ENCODE data around the gene KCNIP2.
"Not testable (repeated sequence)": the region's sequence is repeated elsewhere in the genome, so short reads cannot be mapped to it uniquely, and the experiment has no call there.

Gene KCNIP2

DNA sequence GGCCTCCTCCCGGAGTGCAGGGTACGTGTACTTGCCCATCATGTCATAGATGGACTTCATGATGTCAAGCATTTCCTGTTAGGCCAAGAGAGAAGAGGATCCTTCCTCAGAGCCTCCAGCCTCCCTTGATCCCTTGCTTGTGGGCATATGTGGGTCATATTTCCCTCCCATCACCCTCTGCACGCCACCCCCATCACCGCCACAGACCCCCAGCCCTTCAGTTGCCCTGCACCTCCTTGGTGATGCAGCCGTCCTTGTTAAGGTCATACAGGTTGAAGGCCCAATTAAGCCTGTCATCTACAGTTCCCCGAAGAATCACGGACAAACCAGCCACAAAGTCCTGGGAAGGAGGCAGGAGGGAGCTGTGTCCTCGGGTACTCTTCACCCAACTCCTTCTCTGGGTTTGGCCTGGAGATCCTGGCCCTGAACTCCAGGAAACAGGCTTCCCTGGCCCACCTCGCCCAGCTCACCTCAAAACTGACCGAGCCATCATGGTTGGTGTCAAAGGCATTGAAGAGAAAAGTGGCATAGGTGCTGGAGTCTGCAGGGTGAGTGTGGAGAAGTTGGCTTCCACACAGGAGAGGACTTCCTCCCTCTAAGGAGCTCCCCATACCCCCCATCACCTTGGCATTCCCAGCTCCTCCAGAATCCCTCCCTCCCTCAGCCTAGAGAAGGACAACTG, 15.5 kb downstream of the KCNIP2 start:
- DNase-seq = no peak

DNA sequence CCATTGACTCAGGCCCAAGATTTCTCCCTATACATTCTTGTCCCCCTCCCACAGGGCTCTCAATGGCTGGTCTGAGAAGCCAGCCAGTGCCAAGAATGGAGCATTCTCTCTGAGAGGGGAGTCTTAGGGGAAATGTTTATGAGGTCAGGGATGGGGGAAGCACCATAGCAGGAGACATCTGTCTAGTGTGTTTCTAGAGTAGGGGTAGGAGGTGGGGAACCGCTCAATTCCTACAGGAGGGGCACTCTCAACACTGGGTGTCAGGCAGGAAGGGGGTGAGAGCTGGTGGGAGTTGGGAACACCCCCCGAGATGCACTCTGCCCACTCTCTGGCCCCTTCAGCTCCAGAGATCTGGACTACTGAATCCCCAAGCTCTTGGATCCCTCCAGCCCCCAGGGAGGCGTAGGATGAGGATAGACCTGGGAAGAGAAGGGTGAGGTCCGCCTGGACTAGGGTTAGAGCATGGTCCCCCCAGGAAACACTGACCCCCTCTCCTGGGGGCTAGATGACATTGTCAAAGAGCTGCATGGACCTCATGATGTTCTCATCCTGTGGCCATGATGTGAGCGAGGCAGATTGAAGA, 16.7 kb downstream of the KCNIP2 start:
- no peak for DNase-seq

DNA sequence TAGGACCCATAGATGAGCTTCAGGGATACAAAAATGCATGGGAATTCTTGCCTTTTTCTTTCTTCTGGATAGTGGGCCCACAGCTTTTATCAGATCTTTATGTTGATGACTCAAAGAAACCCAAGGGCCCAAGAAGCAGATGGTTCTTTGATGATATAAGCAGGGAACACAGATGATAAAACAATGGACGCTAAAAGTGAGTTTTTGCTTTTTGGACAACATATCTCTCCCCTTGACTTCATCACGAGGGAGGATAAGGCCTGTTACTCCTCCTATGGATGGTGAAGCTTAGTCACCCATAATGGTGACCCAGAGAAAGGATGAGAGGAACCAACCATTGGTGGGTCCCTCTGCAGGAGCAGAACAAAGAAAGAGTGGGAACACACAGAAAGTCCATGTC, 18.9 kb downstream of the KCNIP2 start:
- DNase-seq = no peak

DNA sequence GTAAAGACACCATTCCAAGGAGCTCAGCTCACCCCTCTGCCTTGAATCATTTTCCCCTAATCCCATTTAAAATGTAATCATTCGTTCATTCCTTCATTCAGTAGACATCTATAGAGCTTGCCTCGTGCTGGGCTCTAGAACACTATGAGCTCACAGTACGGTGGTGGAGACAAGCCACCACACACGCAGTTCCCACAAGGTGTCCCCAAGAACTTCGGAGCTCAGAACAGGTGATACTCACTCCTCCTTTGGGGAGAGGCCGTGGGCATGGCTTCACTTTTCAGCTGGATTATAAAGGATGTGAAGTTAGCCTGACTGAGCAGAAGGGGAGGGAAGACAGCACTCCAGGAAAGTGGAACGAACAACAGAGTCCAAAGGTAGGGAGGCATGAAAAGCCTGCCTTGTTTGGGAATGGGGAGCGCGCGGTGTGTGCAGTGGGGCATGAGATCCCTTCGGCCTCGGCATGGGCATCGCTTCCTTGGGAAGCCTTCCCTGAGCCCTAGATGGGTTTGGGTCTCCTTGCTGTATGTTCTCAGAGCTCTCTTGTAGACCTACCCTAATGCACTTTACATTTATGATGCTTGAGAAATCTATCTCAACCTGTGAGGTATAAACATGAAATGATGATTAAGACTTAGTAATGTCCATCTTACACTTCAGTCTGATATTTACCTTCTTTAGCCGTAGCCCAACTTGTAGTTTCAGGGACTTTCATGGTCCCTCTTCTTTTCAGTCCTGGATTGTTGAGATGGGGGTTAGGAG, 24.5 kb downstream of the KCNIP2 start:
- DNase-seq = no peak

DNA sequence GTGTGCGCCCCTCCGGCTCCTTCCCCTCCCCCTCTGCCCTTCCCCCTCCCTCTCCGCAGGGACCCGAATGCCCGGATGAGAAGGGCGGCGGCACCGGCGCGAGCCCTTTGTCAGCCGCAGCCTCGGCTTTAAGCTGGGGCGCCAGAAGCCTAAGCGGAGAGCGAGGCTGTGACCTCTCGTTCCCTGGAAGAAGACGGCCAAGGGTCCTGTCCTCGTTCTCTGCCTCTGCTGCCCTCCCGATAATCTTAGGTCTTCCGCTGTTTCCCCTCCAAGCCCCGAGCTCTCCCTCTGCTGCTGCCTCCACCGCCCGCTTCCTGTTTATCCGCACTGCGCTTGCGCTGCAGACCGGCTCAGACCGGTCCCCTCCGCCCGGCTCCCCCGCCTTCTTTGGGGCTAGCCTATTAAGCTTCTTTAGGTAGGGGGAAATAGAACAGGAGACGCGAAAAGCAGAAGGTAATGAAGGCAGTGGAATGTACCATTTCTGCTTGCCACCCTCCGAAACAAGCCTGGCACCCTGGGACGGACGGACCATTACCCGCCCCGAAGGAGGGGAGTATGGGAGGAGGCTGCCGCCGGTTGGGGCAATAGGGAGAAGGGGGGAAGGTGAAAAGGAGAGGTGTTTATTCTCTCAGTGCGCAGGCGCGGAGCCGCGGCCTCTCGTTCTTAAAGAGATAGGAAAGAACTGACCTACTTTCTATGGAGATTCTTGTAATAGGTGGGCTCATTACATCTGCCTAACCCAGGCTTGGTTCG, 25.3 kb downstream of the KCNIP2 start, which contains the start of gene OGA:
TSS of gene OGA (minus strand) at position 326 of the 753 bp plus-strand sequence. CDS start 422 bp downstream, outside the sequence.
- DNase-seq = peak; percentile 93 to 98

DNA sequence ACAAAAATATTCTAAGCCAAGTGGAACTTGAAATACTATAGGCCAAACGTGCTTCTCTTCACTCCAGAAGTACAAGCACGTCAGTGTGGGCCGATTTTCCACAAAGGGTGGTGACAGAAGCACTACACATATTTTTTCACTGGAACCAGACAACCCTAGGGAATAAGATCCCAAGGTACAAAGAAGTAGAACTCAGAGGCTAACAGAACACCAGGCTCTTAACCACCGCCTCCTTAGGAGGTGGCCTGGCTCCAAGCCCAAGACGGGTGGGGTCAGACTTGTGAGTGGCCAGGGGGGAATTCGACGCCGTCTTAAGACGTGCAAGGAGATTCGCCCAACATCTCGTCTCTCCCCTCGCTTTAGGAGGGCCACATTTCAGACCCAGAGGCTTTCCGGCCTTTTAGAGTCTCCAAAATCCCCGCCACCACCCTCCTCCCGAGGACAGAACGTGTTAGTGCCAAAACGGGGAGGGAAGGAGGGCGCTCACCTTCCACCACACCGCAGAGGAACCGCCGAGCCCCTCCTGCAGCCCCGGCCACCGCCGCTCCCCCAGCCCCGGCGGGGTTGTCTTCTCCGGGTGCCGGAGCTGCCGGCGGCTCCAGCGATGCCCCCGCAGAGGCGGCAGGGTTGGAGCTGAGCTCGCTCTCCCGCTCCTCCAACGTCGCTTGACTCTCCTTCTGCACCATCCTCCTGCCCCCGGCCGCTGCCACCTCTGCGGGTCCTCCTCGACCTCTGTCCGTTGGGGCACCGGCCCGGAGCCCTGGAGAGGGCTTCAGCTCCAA, 26.1 kb downstream of the KCNIP2 start:
- peak; percentile 54 to 82 for DNase-seq

DNA sequence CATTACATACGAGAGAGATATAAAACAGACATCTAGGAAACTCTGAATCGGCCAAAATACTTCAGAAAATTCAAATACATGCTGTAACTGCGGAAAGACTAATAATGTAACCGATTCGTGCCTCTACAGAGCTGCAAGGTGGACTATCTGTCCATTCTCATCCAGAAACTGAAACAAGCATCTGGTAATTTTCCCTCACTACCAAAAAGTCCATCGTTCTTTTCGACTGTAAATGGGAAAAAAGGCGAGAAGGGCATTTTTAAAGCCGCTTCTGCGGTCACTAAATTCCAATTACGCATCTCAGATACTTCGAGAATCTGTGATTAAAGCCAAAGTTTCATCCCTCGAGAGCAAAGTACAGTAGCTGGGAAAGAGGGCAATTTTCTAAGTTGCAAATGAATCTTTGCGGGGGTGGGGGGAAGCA, 26.7 kb downstream of the KCNIP2 start:
- DNase-seq = no peak

DNA sequence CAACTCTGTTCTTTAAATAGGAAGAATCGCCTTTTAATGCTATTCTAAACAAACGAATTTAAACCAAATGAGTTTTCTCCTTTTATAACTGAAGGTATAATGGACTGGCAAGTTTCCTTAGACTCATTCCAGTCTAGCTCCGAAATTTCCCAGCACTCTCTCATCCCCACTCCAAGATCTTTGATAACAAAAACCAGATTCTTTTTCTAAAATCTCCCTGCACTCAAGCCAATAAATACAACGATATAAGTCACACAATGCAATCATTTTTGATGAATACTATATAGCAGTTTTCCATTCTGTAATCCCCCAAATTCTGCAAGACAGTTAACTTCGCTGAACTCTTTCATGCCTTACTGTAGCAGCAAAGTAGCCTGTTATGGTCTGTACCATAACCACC, 27.2 kb downstream of the KCNIP2 start:
- DNase-seq = no peak

DNA sequence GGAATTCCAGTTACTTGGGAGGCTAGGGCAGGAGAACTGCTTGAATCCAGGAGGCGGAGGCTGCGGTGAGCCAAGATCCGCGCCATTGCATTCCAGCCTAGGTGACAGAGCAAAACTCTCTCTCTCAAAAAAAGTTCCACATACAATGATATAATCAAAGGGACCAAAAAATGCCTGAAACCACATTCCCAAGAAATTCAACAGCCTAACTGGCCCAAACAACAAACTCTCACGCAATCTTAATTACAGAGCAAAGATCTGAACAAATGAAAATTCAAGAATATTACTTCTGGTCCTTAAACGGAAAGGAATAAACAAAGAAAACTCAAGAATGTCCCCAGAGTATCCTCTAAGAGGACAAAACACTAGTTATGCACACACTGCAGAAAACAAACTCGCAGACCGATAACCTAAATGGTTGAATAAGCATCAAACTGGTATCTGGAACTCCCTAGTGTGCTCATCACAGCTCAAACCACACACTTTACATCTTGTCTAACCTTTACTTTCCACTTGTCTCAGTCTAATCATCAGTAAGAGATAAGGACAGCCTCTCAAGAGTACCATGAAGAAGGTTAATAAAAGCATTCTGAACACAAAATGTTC, 29.0 kb downstream of the KCNIP2 start:
- no peak for DNase-seq

DNA sequence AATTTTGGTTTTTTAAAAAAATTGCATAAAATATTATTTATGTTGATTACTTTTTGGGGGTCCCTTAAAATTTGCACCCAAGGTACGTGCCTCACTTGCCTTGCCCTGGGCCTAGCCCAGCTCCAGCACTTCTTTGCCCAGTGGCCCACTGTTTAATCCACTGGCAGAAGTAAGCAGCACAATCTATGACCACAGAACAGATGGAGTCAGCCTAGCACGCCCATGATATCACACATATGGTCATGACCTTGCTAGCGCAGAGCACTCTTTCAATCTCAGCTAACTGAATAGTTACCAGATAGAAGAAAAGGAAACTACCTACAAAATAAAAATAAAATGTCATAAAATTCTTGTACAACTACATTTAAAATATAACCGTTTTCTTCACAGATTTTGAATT, 31.0 kb downstream of the KCNIP2 start:
- no peak for DNase-seq

DNA sequence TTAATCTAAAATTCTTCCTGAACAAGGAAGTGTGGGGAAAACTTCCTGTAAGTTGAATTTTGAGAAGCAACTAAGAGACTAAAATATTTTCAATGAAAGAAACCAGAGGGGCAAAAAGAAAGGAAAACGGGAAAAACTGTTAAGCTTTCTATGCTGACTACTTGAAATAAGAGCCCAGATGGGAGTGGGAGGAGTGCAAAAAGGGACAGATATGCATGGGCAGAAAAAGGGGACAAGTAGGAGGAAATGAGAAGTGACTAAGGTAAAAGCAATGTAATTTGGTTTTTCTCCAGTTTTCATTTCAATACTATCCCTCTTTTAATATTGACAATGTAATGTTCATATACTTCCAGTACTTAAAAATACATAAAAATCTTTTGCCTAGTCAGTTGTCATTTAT, 36.4 kb downstream of the KCNIP2 start:
- no peak for DNase-seq

DNA sequence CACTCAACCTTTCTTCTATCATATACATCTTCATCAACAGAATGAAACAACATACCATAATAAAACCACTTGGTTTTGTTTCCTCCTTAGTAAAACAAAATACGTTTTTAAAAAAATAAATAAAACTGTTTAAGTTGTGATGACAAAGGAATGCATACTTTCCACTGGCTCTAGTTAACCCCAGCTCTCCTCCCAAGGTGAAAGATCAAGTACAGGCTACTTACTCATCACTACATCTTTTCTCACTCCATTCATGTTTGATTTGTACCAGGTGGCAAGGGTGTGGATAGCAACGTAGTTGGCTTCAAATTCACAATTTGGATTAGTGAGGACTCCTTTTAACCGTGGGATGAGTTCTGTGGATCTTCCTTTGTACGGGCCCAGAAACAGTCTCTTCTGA, 40.1 kb downstream of the KCNIP2 start:
- no peak for DNase-seq

DNA sequence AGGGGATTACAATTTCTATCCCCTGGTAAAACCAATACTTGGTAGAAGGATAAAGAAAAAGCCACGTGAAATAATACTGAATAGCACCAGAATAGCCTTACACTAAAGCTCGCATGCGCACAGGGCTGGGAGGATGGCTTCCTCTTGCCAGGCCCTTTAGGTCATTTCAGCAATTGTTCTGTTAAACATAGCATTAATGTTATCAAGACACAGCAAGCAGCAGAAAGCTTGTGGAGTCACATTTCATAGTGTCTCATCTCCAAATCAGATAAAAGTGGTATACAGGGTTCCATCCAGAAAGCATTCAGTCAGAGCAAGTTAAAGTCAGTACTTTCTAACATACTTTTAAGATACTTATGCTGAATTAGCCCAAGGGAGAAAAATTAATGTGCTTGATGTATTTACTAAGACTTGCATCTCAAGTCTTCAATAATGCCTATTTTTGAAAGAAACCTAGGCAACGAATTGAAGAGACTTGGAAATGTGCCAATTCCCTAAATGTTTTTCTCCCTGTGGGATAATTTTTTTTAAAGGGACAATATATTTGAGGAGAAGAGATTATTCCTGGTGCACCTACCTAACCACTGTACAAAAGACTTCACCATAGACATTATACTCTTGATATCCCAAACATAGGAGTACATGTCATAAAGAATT, 46.1 kb downstream of the KCNIP2 start:
- DNase-seq = no peak

DNA sequence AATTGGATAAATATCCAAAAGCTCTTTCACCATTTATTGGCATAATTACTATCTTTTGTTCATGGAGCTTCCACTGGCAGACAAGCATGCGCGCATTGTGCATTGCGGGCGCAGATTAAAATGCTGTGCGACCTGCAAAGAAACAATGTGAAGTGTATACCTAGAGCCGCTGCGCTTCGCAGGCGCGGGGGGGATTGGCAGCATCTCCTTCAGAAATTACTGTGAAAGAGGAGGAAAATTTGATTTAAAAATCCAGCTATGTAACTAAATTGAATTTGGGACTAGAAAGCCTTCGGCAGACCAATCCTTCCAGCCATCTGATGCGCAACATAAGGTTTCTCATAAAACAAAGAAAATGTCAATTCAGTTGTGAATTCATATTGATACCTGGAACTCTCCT, 50.1 kb downstream of the KCNIP2 start:
- DNase-seq = no peak

DNA sequence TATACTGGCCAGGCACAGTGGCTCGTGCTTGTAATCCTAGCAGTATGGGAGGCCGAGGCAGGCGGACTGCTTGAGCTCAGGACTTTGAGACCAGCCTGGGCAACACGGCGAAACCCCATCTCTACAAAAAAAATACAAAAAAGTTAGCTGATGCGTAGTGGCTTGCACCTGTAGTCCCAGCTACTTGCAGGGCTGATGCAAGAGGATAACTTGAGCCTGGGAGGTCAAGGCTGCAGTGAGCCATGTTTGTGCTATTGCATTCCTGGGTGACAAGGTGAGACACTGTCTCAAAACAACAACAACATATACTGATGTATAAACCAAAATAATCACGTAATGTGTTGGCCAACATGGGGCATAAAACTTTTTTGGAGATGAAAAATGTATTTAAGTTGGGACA, 53.9 kb downstream of the KCNIP2 start:
- DNase-seq = no peak

DNA sequence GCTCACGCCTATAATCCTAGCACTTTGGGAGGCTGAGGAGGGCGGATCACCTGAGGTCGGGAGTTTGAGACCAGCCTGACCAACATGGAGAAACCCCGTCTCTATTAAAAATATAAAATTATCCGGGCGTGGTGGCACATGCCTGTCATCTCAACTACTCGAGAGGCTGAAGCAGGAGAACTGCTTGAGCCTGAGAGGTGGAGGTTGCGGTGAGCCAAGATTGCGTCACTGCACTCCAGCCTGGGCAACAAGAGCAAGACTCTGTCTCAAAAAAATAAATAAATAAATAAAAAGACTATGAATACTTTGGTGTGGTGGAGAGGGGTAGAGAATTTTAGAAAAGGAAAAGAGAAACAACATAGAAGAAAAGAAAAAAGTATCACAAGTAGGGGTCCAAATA, 54.4 kb downstream of the KCNIP2 start:
- DNase-seq = not testable (repeated sequence)

DNA sequence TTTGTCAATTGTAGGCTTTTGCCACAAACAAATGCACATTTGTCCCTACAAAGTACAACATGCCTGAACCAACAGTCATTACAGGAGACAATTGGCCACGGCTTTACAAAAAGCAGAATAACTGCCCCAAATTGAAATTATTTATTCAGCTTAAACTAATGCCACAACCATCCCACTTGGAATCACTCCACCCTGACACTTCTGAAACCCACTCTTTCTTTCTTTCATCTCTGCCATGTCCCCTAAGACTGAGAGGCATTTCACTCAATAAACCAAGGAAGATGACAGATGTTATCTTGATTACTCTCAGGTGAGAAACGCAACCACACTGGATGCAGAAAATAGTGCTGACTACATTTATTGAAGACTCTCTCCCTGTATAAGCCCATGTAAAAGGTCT, 57.8 kb downstream of the KCNIP2 start:
- no peak for DNase-seq

DNA sequence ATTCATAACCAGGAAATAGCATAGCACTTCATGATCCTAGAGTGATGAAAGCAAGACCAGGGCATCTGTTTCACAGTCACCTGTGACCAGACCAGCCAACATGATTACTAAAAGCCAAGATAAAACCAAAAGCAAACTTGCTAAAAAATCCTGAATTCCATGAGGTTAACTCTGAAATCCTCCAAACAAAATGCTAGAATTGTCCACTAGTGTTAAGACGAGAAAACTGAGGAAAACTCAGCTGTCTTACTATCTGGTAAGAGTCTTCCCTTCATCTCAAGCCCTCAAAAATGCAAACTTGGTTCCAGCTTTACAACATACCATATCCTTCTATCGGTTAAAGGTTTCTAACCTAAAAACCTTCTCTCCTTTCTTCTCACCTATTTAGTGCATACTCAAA, 59.0 kb downstream of the KCNIP2 start:
- no peak for DNase-seq

DNA sequence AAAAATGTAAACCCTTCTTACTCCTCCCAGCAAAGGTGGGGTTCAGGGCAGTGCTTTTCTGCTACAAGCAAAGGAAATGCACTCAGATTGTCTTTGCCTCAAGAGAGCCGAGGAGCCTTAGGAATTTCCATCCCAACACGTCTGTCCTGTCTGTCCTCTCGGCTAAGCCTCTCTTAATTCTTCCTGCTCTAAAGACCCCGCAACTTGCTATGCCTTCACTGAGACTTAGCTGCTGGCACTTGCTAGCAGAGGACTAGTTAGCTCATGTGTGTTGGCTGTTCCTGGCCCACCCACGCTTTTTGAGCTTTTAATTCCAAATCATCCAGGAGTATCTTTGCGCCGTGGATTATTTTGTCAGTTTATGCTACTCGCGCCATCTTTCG, 59.9 kb downstream of the KCNIP2 start:
- no peak for DNase-seq

DNA sequence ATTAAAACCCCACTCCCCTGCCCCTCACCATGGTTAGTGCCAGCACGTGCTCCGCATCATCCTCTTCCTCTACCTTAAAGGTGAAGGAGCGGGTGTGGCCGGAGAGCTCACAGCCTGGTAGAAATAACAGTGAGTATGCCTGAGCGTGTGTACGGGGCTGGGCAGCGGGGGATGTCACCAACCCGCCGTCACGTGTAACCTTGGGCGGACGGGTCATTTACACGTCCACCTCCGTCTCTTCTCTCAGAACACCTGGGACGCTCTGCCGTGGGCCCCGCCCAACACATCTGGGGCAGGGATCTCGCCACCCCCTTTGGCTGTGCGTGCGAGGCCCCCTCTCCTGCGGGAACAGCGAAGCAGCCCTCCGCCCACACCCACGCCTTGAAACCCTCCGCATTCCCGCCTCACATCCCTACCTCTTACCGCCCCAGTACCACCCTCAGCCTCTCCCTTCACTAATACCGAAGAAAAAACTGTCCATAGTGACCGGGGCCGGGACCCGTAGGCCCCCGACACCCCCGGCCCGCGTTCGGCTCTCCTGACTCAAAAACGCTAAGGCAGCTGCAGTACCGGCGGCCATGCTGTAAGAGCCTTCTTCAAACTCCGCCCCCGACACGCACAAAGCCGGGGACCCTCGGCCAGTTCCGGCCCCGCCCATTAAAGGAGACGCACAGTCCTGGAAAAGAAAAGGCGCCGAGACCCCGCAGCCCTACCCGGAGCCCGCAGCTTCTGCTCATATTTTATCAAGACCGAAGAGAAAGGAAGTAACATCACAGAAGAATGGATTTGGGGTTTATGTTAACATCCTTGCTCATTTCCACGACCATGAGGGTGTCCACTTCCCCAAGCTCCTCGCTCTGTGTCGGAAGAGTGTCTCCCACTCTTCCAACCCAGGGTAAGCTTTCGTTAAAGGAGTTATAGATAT, 60.5 kb downstream of the KCNIP2 start, which contains the start of gene NPM3:
TSS of gene NPM3 (minus strand) at position 636 of the 925 bp plus-strand sequence. CDS start at position 580, 56 bp downstream.
- DNase-seq = peak; percentile 38 to 74
